Measurements from ENCODE around the gene HMGB1.
"Not testable (repeated sequence)": the region's sequence is repeated elsewhere in the genome, so short reads cannot be mapped to it uniquely, and the experiment has no call there.

The HMGB1 gene

DNA sequence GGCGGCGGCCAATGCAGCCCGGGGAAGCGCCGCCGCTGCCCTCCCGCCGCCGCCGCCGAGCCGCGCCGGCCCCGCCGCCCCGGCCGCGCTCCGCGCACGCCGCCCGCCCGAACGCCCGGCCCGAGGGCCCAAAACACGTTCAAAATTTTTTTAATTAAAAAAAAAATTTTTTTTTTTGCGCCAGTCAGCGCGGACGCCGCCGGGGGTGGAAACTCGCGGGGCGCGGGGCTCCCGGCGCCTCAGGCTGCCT is 468 bp downstream of the HMGB1 start:
- no peak for DNase-seq

DNA sequence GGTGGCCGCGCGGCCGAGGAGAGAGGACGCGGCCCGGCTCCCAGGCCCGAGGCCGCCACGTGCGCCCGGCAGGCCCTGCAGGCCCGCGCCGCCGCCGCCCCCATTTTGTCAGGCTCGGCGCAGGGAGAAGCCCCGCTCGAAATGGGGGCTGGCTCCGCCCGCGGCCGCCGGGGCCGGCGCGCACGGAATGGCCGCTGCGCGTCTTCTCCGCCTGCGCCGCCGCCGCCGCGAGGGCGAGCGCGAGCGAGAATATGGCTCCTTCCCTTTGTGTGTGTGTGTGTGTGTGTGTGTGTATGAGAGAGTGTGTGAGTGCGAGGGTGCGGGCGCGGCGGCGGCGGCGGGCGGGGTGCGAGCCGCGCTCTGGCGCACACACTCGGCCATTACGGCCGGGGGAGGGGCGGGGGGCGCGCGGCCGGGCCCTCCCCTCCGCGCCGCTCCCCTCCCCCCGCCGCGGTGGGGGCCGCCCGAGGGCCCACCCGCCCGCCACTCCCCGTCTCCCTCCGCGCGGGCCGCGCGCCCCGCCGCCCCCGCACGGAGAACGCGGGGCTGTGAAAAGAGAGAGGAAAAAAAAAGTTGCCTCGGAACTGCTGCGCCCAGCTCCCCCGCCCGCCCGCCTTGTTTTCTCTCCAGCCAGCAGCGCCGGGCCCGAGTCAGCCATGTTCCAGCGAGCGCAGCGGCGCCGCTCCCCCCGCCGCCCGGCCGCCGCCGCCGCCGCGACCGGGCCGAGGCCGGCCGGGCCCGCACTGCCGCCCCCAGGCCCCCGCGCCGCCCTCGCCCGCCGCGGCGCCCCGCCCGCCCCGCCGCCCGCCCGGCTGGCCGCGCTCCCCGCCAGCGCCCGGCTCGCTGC is 1.0 kb downstream of the HMGB1 start:
- peak; percentile 63 for DNase-seq

DNA sequence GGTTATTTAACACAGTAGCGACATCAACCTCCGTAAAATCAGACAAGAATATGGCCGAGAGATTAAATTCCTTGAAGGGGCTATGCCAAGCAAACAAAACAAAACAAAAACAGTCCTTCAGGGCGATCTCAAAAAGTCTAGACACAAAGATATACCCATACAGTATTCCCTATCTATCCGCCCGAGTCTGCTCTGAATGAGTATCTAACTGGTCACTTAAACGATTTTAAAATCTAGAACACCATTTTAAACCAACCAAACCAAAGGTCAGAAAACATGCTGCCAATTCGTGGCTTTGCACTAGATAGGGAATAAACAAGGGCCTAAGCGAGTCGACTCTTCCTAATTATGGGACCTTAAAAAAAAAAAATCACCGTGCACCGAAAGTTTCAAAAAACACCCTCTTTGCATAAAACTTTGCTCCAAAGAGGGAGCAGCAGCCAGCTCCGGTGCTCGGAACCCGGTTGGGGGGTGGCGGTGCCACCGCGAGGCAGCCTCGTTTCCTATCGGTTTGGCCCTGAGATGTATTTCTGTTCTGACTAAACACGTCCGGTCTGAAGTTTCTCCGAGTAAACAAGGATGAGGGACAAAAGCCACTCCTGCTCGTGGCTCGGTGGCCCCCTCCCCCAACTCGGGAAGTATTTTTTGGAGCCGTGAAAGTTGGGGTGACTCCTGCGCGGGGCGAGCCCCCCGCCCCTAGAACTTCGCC is 1.8 kb downstream of the HMGB1 start:
- peak; percentile 47 for DNase-seq

DNA sequence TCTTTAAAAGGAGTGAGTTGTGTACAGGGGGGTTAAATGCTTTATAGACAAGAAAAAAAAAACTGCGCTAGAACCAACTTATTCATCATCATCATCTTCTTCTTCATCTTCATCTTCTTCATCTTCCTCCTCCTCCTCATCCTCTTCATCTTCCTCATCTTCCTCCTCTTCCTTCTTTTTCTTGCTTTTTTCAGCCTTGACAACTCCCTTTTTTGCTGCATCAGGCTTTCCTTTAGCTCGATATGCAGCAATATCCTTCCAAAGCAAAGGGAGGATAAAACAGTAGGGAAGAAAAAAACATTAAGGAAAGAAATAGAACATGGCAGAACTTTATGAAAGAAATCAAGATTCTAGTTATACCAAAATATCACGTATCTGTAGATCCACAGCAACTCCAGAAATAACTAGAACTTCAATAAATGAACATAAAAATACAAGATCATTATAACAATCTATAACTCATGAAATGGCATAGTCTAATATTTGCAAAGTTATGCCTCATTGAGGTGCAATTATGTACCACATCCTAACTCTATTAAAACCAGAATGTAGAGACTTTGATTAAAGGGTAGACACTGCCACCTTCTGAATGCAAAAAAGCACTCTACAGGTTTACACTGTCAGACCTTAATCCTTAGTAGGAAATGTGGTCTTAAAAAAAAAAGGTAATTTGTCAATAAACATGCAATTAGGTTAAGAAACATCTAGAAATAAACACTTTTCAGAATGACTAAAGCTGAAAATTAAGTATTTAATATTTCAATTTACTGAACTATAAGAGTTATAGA is 4.3 kb downstream of the HMGB1 start:
- DNase-seq, result peak; percentile 3

DNA sequence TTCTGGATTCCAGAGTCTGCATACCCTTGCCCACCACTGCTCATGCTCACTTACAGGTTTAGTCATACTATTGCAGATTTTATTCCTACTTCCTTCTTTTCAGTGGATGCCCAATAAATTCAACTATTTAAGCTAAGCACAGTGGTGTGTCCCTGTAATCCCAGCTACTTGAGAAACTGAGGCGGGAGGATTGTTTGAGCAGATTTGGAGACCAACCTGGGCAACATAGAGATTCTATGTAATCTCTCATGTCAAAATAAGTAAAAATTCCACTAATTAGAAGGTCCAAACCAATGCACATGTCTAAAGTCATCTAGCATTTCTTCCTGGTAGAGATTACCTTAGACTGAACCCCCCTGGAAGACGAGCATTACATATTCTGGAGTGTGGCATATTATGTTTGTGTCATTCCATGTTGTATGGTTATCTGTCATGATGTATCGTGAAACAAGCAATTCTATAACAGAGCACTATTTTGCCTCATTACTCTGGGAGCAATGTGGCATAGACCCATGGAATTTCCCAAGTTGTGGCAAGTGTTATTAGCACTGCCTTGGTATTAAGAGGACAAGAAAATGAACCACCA is 8.3 kb downstream of the HMGB1 start:
- DNase-seq, result no peak

DNA sequence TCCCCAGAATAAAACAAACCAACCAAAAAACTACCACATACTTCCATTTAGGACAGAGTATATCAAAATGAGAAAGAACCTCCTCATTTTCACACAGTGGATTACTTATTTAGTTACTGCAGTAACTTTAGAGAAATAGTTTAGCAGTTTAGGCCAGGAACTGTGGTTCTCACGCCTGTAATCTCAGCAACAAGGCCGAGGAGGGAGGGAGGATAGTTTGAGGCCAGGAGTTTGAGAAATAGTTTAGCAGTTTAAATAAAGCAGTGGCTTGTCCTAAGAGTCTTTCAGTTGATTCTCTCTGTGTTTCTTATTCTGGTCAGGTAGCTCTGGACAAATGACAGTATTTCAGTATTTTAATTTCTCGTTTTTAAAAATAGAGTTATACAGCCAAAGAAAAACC is 9.4 kb downstream of the HMGB1 start:
- DNase-seq, result no peak

DNA sequence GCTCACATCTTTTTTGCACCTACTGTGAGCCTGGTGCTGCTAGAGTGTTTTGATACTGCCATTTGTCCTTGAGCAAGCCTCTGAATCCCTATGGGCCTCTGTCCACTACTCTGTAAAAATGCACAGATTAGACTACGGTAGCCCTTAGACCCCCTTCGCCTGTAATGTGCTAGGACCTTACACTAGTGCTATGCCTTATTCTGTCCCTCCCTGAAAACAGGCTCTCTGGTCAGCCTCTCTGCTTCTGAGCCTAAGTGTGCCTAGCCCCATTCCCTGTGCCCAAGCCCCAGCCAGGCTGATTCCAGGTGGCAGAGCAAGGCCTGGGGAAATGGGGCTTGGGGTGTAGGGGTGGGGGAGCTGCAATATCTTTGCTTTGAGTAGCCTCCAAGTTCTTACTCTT is 10.7 kb downstream of the HMGB1 start:
- DNase-seq, result no peak

DNA sequence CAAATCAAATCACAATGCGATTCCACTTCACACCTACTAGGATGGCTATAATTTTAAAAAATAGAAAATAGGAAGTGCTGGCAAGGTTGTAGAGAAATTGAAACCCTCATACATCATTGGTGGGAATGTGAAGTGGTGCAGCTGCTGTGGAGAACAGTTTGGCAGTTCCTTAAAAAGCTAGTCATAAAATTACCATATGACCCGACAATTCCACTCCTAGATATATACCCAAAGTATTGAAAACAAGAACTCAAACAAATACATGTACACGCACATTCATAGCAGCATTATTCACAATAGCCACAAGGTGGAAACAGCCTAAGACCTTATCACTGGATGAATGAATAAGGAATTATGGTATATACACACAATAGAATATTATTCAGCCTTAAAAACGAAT is 12.0 kb downstream of the HMGB1 start:
- DNase-seq, result no peak

DNA sequence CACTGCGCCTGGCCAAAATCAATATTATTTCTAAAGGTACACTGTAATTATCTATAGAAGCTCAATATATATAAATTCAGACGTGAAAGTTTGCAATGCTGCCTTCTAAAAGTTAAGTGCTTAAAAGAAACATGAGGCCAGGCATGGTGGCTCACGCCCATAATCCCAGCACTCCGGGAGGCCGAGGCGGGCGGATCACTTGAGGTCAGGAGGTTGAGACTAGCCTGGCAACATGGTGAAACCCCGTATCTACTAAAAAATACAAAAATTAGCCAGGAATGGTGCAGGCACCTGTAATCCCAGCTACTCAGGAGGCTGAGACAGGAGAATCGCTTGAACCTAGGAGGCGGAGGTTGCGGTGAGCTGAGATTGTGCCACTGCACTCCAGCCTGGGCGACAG is 14.3 kb downstream of the HMGB1 start:
- DNase-seq, result not testable (repeated sequence)

DNA sequence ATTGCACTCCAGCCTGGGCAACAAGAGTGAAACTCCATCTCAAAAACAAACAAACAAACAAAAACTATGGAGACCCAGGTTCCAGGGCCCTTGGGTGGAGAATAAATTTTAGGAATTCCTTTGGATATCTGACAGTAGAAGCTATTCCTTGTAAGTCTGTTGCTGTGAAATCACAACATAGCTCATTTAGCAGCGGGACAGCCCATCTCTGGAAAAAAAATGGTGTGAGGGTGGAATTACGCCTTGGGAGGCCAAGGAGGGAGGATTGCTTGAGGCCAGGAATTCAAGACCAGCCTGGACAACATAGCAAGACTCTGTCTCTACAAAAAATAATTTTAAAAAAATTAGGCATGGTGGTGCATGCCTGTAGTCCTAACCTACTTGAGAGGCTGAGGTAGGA is 15.7 kb downstream of the HMGB1 start:
- no peak for DNase-seq

DNA sequence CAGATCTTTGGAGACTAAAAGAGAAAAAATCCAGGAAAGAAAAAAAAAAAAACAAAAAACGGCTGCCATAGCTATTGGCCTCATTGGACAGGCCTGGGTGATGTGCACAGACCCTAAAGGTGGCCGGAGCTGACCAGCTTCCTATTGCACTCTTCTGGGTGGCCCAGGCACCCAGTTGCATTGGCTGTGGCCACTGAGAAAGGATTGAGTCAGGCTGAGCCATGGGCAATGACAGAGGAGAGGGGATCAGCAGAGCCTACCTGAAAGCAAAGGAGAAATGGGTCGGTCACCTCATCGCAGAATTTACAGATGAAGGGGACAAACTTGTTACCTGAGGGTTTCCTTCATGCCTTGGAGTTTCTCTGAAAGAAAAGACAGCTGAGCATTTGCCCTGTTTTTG is 17.3 kb downstream of the HMGB1 start:
- no peak for DNase-seq

DNA sequence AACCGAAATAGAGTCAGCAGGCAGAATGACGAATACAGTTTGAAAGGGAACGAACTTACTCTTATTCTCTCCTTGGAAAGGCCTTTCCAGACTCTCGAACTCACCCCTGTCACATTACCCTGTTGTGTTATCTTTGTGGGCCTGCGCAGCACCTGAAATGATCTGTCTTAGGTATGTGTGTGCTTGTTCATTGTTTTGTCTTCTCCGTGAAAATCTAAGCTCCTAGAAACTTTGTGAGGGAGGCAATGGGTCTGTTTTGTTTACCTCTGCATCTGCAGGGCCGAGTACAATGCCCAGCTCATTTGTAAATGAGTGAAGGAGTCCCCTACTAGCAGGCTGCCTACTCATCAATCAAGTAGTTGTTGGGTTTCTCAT is 19.6 kb downstream of the HMGB1 start:
- no peak for DNase-seq

DNA sequence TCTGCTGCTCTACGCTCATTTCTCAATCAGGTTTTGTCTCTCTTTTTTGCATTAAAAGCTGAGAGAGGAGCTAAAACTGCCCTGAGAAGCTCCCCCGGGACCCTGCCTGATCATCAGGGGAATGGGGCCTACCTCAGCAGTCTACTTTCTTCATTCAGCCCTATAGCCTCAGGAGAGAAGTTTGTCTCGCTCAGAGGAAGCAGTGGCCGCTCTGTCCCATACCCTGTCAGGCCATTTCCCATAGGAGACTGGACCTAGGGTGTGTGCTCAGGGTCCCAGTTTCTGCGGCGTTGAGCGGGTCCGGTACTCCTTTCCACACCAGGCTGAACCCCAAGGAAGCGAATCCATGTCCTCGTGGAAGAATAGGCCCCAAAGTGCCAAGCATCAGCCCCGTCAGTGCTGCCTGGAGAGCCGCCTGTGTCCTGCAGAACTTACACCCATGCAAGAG is 21.8 kb downstream of the HMGB1 start:
- no peak for DNase-seq

DNA sequence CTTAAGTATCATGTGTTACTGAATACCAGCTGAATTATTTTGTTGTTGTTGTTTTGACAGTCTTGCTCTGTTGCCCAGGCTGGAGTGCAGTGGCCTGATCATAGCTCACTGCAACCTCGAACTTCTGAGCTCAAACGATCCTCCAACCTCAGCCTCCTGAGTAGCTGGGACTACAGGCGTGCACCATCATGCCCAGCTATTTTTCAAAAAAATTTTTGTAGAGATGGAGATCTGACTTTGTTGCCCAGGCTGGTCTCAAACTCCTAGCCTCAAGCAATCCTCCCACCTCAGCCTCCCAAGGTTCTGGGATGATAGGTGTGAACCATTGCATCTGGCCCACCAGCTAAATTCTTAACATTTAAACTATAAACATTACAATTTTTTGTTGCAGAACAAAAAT is 22.2 kb downstream of the HMGB1 start:
- DNase-seq, result not testable (repeated sequence)

DNA sequence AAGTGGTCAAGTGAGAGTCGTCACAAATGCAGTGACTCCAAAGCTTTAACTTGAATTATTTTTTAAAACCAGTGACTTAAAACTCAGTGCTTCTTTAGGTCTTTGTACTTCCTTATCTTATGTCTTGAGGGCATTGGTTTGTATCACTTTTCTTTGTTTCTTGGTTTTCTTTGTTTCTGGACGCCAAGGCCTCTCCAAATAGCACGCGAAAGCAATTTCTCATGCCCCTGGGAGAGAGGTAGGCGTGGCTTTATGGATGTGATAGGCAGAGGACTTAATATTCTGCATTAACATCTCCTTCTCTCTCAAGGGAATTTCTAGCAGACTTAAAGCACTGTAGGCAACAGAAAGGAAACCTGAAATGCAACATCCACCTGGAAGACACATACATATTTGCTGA is 22.8 kb downstream of the HMGB1 start:
- DNase-seq, result no peak

DNA sequence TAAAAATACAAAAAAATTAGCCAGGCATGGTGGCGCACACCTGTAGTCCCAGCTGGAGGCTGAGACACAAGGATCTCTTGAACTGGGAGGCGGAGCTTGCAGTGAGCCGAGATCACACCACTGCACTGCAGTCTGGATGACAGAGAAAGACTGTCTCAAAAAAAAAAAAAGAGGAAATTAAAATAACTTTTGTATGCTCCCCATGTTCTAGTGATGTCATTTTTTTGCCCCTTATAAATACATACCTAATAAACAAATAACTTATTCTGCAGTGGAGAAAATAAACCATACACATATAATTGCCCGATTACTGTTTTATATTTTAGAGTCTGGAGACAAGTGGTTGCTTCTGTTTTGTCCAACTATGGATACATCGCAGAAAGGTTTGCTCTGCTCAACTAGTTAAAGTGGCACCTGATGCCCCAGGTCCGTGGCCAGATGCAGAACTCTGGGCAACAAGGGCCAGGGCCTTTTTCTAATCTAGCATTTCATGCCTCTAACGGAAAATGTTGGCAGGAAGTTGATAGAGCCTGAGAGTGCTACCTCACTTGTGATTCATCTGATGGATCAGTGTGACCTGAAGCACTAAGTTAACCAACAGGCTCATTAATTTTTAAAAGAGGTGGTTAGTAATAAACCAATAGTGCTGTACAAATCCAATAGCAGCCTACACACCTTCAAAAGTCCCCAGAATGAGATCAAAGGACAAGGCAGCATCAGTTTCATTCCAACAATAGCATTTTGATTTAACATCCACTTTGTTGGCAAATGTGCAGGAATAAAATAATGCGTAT is 24.6 kb downstream of the HMGB1 start:
- no peak for DNase-seq

DNA sequence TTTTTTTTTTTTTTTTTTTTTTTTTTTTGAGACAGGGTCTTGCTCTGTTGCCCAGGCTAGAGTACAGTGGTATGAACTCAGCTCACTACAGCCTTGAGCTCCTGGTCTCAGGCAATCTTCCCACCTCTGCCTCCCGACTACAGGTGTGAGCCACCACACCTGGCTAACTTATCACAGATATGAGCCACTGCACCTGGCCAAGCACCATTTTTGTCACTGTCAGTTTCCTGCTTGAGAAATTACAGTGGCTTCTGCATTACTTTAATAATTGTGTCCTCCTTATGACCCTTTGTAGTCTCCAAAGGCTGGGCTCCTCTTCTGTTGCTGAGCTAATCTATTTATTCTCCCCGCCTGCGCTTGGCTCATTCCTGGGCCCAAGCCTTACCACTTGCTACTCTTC is 27.4 kb downstream of the HMGB1 start:
- DNase-seq, result no peak

DNA sequence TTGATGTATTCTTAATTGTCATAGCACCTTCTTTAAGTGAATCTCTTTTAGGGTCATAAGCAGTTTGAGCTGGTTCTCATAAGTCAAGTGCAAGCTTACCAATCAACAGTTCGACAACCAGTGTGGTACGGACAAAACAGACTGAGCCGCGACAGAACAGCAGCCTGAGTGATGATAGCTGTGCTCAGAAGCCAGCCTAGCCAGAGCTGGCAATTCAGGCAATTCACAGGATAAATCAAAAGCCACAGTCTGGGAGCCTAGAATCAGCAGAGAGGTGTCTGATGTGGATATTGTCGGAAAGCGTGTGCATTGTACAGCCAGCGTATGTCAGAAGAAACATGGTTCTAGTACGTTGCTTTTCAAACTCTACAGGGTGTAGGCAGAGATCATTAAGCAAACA is 28.6 kb downstream of the HMGB1 start:
- DNase-seq, result no peak

DNA sequence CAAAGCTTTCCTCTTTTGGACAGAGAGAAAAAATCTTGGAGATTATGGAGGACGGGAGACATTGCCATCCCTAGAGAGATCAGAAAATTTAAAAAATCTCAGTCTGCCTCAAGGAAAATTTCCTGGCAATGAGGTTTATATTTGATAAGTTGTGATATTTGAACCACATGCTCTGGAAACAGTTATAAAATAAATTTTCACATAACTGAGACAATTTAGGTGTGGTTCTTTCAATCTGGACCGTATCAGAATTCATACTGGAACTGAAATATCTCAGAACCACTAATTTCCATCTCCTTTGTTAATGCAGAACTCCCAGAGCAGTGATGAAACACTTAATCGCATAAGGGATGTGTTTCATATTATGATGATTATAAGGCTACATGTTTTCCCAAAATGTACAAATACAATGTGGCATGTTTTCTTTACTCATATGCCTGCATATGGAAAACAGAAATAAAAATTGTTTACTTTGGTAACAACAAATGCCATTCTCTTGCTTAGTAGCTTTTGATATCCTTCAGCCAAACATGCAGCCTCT is 29.8 kb downstream of the HMGB1 start:
- DNase-seq, result no peak

DNA sequence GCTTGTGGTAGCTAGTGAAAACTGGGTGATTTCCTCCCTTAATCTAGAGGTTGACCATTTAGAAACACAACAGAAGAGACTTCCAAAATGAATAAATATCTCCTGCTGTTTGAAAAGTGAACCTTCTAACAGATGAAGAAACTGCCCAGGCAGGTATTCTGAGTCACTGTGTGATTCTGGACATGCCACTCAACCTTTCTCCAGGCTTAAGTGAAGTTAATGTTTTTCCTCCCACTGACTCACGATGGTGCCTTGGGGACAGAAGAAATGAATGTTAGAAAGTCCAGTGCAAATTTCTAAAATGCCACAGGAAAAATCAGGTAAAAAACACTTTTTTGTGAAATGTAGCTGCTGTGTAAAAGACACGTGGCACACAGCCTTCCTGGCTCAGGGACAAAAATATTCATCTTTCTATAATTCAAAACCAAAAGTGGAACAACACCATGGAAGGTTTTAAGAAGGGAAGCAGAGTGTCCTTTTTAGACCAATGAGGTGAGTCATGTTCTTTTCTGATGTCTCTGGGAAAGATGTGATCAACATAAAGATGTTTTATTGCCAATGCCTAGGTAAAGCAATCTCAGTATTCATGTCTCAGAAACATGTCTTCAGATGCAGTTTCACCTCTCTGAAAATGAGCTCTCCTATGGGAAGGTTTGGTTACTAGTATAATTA is 34.3 kb downstream of the HMGB1 start:
- no peak for DNase-seq

DNA sequence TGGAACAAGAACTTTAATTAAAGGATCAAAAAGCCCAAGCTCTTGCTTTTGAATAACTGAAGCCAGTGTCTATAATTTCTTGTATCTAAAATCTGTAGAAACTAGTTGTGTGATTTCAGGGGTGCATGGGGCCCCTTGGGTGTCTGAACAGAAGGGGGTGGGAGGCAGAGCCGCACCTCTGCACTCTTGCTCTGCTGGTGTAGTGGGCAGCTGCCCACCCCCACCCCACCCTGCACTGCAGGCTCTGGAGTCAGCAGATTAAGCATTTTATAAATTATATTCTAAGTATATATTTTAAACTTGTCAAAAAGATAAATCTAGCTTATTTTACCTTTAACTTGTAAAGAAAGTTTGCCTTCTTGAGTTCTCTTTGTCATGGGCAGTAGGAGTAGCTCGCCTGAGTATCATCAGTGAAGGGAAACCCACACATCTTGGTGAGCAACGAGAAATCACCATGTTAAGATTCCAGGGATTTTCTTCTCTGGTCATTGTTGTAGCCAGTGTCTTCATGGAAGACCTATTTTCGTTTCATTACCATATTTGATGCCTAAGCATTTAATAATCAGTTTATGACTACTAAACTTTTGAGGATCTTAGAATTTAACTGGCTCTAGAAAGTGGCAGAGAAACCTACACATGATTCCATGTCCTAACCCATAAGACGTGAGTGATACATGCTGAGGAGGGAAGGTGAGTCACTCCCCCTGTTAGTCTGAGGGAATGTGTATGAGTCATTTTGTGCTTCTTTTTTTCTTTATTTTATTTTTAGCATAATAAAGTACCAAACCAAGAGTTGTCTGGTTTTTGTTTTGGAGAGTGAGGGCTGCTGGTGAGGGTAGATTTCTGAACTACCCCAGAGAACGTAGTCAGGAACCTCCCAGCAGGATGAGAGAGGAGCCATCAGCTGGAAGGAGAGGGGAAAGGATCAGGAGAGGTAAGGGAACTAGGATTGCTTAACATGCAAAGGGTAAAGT is 35.7 kb downstream of the HMGB1 start:
- DNase-seq, result no peak
